Neural cell (in vitro differentiated cells): ENCODE measurements around the gene UTRN. TPM values are rescaled to one million over a fixed set of nuclear protein-coding genes. Genes with fewer than 3 reads are reported as not detected.

Experiments
- H2AFZ ChIP-seq: fragments of 200-600, 300-800 bp; sonication (generic), shearing (Covaris generic); 2 replicates; pipeline ENCODE4 v1.6.0; 2014; ENCODE audit warnings: low read depth, mild to moderate bottlenecking, antibody characterized with exemption, low read length, moderate library complexity
- H3F3A ChIP-seq: fragments of 200-600 bp; shearing (Covaris generic); 2 replicates; pipeline ENCODE4 v1.6.1; 2016; ENCODE audit warnings: mild to moderate bottlenecking, moderate library complexity, mixed read lengths, antibody characterized with exemption, low read length; ENCODE audit not compliant: insufficient read depth, poor library complexity, severe bottlenecking
- H3K27ac ChIP-seq: fragments of 200-600, 300-800 bp; sonication (generic), shearing (Covaris generic); 2 replicates; pipeline ENCODE4 v1.5.1; 2014; ENCODE audit warnings: mild to moderate bottlenecking, low read length, moderate library complexity
- H3K27me3 ChIP-seq: fragments of 300-800, 200-600 bp; sonication (generic), shearing (Covaris generic); 2 replicates; pipeline ENCODE4 v1.6.0; 2014; ENCODE audit warnings: mild to moderate bottlenecking, low read depth, low read length, moderate library complexity; ENCODE audit not compliant: insufficient read depth
- H3K36me3 ChIP-seq: fragments of 300-800, 200-600 bp; sonication (generic), shearing (Covaris generic); 2 replicates; pipeline ENCODE4 v1.5.1; 2014; ENCODE audit warnings: mild to moderate bottlenecking, antibody characterized with exemption, low read length, moderate library complexity; ENCODE audit not compliant: insufficient read depth
- H3K4me2 ChIP-seq: fragments of 300-800, 200-600 bp; sonication (generic), shearing (Covaris generic); 2 replicates; pipeline ENCODE4 v1.6.0; 2014; ENCODE audit warnings: mild to moderate bottlenecking, low read length
- H3K4me3 ChIP-seq: fragments of 300-800, 200-600 bp; sonication (generic), shearing (Covaris generic); 2 replicates; pipeline ENCODE4 v1.5.1; 2014; ENCODE audit warnings: mild to moderate bottlenecking, low read length, moderate library complexity
- H3K79me2 ChIP-seq: fragments of 200-600 bp; shearing (Covaris generic); replicated peaks from 2 replicates; pipeline ENCODE4 v1.6.0; 2014; ENCODE audit warnings: mild to moderate bottlenecking, low read length, moderate library complexity; ENCODE audit not compliant: insufficient read depth
- H3K9ac ChIP-seq: fragments of 300-800, 200-600 bp; sonication (generic), shearing (Covaris generic); 2 replicates; pipeline ENCODE4 v1.6.1; 2016; ENCODE audit warnings: mild to moderate bottlenecking, low read length, mixed read lengths
- H3K9me2 ChIP-seq: fragments of 200-600 bp; shearing (Covaris generic); 2 replicates; pipeline ENCODE4 v1.6.1; 2016; ENCODE audit warnings: mild to moderate bottlenecking, low read length, mixed read lengths; ENCODE audit not compliant: insufficient read depth
- H3K9me3 ChIP-seq: fragments of 200-600, 300-800 bp; sonication (generic), shearing (Covaris generic); 2 replicates; pipeline ENCODE4 v1.6.1; 2016; ENCODE audit warnings: mild to moderate bottlenecking, mixed run types, low read length, moderate library complexity, mixed read lengths
- H4K20me1 ChIP-seq: fragments of 200-600 bp; shearing (Covaris generic); 2 replicates; pipeline ENCODE4 v1.6.1; 2016; ENCODE audit warnings: mild to moderate bottlenecking, mixed run types; ENCODE audit not compliant: insufficient read depth
- EP300 ChIP-seq: fragments of 450-650 bp; conservative IDR thresholded peaks from 2 replicates; pipeline ENCODE4 v1.6.1; 2014; ENCODE audit warnings: antibody characterized with exemption, mild to moderate bottlenecking, moderate library complexity; ENCODE audit not compliant: poor library complexity, severe bottlenecking
- EZH2 ChIP-seq: fragments of 200-600, 300-800 bp; shearing (Covaris generic), sonication (generic); IDR thresholded peaks from 2 replicates; pipeline ENCODE4 v1.6.1; 2014; ENCODE audit warnings: antibody characterized with exemption, low read length, borderline replicate concordance, mild to moderate bottlenecking; ENCODE audit not compliant: insufficient read depth, poor library complexity, severe bottlenecking
- MXI1 ChIP-seq: fragments of 450-650 bp; conservative IDR thresholded peaks from 2 replicates; pipeline ENCODE4 v1.6.1; 2014; ENCODE audit warnings: antibody characterized with exemption, mild to moderate bottlenecking; ENCODE audit not compliant: poor library complexity, severe bottlenecking
- POLR2AphosphoS5 ChIP-seq: IDR thresholded peaks from 2 replicates; pipeline ENCODE4 v1.6.1; 2012
- RAD21 ChIP-seq: fragments of 450-650 bp; conservative IDR thresholded peaks from 2 replicates; pipeline ENCODE4 v1.6.1; 2014; ENCODE audit warnings: antibody characterized with exemption, mild to moderate bottlenecking, moderate library complexity
- REST ChIP-seq: IDR thresholded peaks from 2 replicates; pipeline ENCODE4 v1.6.1; 2012; ENCODE audit warnings: borderline replicate concordance
- SMC3 ChIP-seq: fragments of 450-650 bp; conservative IDR thresholded peaks from 2 replicates; pipeline ENCODE4 v1.6.1; 2014; ENCODE audit warnings: antibody characterized with exemption, mild to moderate bottlenecking, moderate library complexity; ENCODE audit not compliant: poor library complexity
- TAF1 ChIP-seq: IDR thresholded peaks from 2 replicates; pipeline ENCODE4 v1.6.1; 2012; ENCODE audit warnings: low read depth
- polyA plus RNA-seq: library from polyadenylated mRNA; depleted of rRNA; stranded (reverse); fragments of >200 nt; gene quantifications from 2 replicates; pipeline ENCODE4 v1.2.3, GENCODE V29; 2014
- TF ChIP-seq, protein P1 (sequence below): fragments of 450-650 bp; IDR thresholded peaks from 2 replicates; pipeline ENCODE4 v1.5.1; 2014; ENCODE audit warnings: antibody characterized with exemption, mild to moderate bottlenecking, moderate library complexity; ENCODE audit not compliant: poor library complexity, severe bottlenecking

UTRN gene
- polyA plus RNA-seq, 1 donor from 2014 or later = 5.2 TPM

GRCh38 chr6:144278659-144279314 lies 6.3 kb upstream of the UTRN start:
- no peak overlapping the region for H3K4me2 ChIP-seq
- no peak overlapping the region for H3K4me3 ChIP-seq
- H3K9me3 ChIP-seq = no peaks in the 10 kb centered on the region
- H3K27ac ChIP-seq = no peak overlapping the region
- no peaks in the 10 kb centered on the region for H3K27me3 ChIP-seq
- no peaks in the 10 kb centered on the region for H3K9me2 ChIP-seq
- no peaks in the 10 kb centered on the region for H4K20me1 ChIP-seq
- TF ChIP-seq SMC3 (no peak), TAF1 (no peak), REST (no peak), EZH2 (no peak), POLR2AphosphoS5 (no peak), MXI1 (no peak), EP300 (no peak), RAD21 (no peak)
- TF ChIP-seq, protein P1, sequence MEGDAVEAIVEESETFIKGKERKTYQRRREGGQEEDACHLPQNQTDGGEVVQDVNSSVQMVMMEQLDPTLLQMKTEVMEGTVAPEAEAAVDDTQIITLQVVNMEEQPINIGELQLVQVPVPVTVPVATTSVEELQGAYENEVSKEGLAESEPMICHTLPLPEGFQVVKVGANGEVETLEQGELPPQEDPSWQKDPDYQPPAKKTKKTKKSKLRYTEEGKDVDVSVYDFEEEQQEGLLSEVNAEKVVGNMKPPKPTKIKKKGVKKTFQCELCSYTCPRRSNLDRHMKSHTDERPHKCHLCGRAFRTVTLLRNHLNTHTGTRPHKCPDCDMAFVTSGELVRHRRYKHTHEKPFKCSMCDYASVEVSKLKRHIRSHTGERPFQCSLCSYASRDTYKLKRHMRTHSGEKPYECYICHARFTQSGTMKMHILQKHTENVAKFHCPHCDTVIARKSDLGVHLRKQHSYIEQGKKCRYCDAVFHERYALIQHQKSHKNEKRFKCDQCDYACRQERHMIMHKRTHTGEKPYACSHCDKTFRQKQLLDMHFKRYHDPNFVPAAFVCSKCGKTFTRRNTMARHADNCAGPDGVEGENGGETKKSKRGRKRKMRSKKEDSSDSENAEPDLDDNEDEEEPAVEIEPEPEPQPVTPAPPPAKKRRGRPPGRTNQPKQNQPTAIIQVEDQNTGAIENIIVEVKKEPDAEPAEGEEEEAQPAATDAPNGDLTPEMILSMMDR = no peak
- H3K36me3 ChIP-seq = no peaks in the 10 kb centered on the region
- no peaks in the 10 kb centered on the region for H3F3A ChIP-seq
- H3K79me2 ChIP-seq = no peaks in the 10 kb centered on the region
- H2AFZ ChIP-seq = no peak overlapping the region
- no peak overlapping the region for H3K9ac ChIP-seq

- Histone ChIP-seq H3F3A (no peaks in the 10 kb centered on the region), H3K4me2 (no peak overlapping the region), H3K9me2 (no peaks in the 10 kb centered on the region), H3K79me2 (no peaks in the 10 kb centered on the region), H3K9me3 (no peaks in the 10 kb centered on the region), H3K9ac (no peak overlapping the region), H3K36me3 (no peaks in the 10 kb centered on the region), H3K4me3 (no peak overlapping the region), H4K20me1 (no peaks in the 10 kb centered on the region), H2AFZ (no peak overlapping the region), H3K27ac (no peak overlapping the region), H3K27me3 (no peaks in the 10 kb centered on the region)
- TF ChIP-seq REST = no peak
- no peak for TF ChIP-seq MXI1
- TF ChIP-seq, protein P1 = no peak
- TF ChIP-seq RAD21 = no peak
- no peak for TF ChIP-seq EZH2
- TF ChIP-seq SMC3 = no peak
Measured at GRCh38 chr6:144279484-144280150, 5.5 kb upstream of the UTRN start.
